Activated CD4-positive, alpha-beta T cell treated with anti-CD3 and anti-CD28 coated beads, Interleukin-2, amount 10 ng/mL, durations not matched to agents 24 days and 14 days (primary cell): Measurements from ENCODE around the gene CITED2. TPM values are rescaled to one million over a fixed set of nuclear protein-coding genes. Genes with fewer than 3 reads are reported as not detected.

Source experiments
- DNase-seq: peaks from one replicate; pipeline ENCODE4 v3.0.0; 2022
- H3K27ac Mint-ChIP-seq: one replicate; pipeline ENCODE4 v1.8.0; 2022; ENCODE audit warnings: mild to moderate bottlenecking, mixed read lengths
- H3K27me3 Mint-ChIP-seq: one replicate; pipeline ENCODE4 v1.8.0; 2022; ENCODE audit warnings: mixed read lengths
- H3K36me3 Mint-ChIP-seq: one replicate; pipeline ENCODE4 v1.8.0; 2022; ENCODE audit warnings: low read depth, mild to moderate bottlenecking, mixed read lengths
- H3K4me1 Mint-ChIP-seq: one replicate; pipeline ENCODE4 v1.8.0; 2021; ENCODE audit warnings: mixed read lengths
- H3K4me3 Mint-ChIP-seq: one replicate; pipeline ENCODE4 v1.8.0; 2022; ENCODE audit warnings: mild to moderate bottlenecking, moderate library complexity, mixed read lengths
- H3K9me3 Mint-ChIP-seq: one replicate; pipeline ENCODE4 v1.8.0; 2021; ENCODE audit warnings: mixed read lengths
- intact Hi-C: fragments of 100-400 bp; cut with micrococcal nuclease; formaldehyde crosslinking; loops from one replicate; pipeline ENCODE4 v1.15.1; 2023
- total RNA-seq: library from RNA; stranded (reverse); gene quantifications from 2 replicates; pipeline ENCODE4 v1.2.3, GENCODE V29; 2022

The CITED2 gene
- total RNA-seq, 1 donor from 2014 or later: 49.0 TPM

GRCh38 chr6:139376017-139376330 is 1.5 kb upstream of the CITED2 start:
- no peak for DNase-seq
- H3K4me1 Mint-ChIP-seq: peaks cover 32% of the 10 kb centered on the region
- H3K27ac Mint-ChIP-seq: peak overlapping the region; percentile 98
- peak overlapping the region; percentile 99 for H3K4me3 Mint-ChIP-seq
- H3K36me3 Mint-ChIP-seq: peaks cover 24% of the 10 kb centered on the region
- no peaks in the 10 kb centered on the region for H3K9me3 Mint-ChIP-seq
- peaks cover 2% of the 10 kb centered on the region for H3K27me3 Mint-ChIP-seq
- intact Hi-C loops: loop anchor here (5.0 to 10.0 kb wide), 3 partner anchors 66 to 519 kb away; no protein-coding TSS in a partner anchor

GRCh38 chr6:139375226-139376016 is 973 bp upstream of the CITED2 start:
- no peaks in the 10 kb centered on the region for H3K9me3 Mint-ChIP-seq
- intact Hi-C loops: loop anchor here (2.0 to 10.0 kb wide), 5 partner anchors 67 to 519 kb away; partner anchors contain the start of genes ABRACL and REPS1
- peak overlapping the region; percentile 99 for H3K4me3 Mint-ChIP-seq
- DNase-seq: peak; percentile 96
- H3K36me3 Mint-ChIP-seq: peaks cover 26% of the 10 kb centered on the region
- H3K27ac Mint-ChIP-seq: peak overlapping the region; percentile 98
- no peaks in the 10 kb centered on the region for H3K27me3 Mint-ChIP-seq
- H3K4me1 Mint-ChIP-seq: peaks cover 32% of the 10 kb centered on the region

- Mint-ChIP-seq H3K27me3 (no peaks in the 10 kb centered on the region), H3K9me3 (no peaks in the 10 kb centered on the region), H3K36me3 (peaks cover 32% of the 10 kb centered on the region), H3K27ac (peak overlapping the region; percentile 100), H3K4me1 (peaks cover 40% of the 10 kb centered on the region), H3K4me3 (peak overlapping the region; percentile 99)
- no peak for DNase-seq
- intact Hi-C loops: loop anchor here (1.0 to 10.0 kb wide), 7 partner anchors 83 to 1208 kb away; partner anchors contain the start of genes ABRACL, REPS1 and TXLNB
These were observed 506 bp downstream of the CITED2 start for GRCh38 chr6:139373928-139374356.

- Mint-ChIP-seq H3K9me3 (no peaks in the 10 kb centered on the region), H3K27ac (peak overlapping the region; percentile 100), H3K4me1 (peaks cover 36% of the 10 kb centered on the region), H3K27me3 (no peaks in the 10 kb centered on the region), H3K36me3 (peaks cover 32% of the 10 kb centered on the region), H3K4me3 (peak overlapping the region; percentile 99)
- DNase-seq: peak; percentile 91
- intact Hi-C loops: loop anchor here (5.0 to 10.0 kb wide), 3 partner anchors 229 to 1209 kb away; no protein-coding TSS in a partner anchor
These were observed 1.1 kb downstream of the CITED2 start for GRCh38 chr6:139373154-139373927.

GRCh38 chr6:139372326-139373153 is 1.9 kb downstream of the CITED2 start:
- peak overlapping the region; percentile 99 for H3K4me3 Mint-ChIP-seq
- no peak for DNase-seq
- H3K9me3 Mint-ChIP-seq: no peaks in the 10 kb centered on the region
- peaks cover 40% of the 10 kb centered on the region for H3K4me1 Mint-ChIP-seq
- H3K27ac Mint-ChIP-seq: peak overlapping the region; percentile 100
- intact Hi-C loops: loop anchor here (5.0 to 10.0 kb wide), 3 partner anchors 230 to 1210 kb away; no protein-coding TSS in a partner anchor
- peaks cover 2% of the 10 kb centered on the region for H3K27me3 Mint-ChIP-seq
- H3K36me3 Mint-ChIP-seq: peaks cover 32% of the 10 kb centered on the region

- no peak for DNase-seq
- Mint-ChIP-seq H3K4me3 (peak overlapping the region; percentile 70), H3K36me3 (peaks cover 32% of the 10 kb centered on the region), H3K9me3 (no peaks in the 10 kb centered on the region), H3K27ac (no peak overlapping the region), H3K4me1 (peaks cover 42% of the 10 kb centered on the region), H3K27me3 (peaks cover 3% of the 10 kb centered on the region)
- intact Hi-C loops: loop anchor here (2.0 to 10.0 kb wide), 4 partner anchors 231 to 1549 kb away; no protein-coding TSS in a partner anchor
These were observed 2.8 kb downstream of the CITED2 start for GRCh38 chr6:139371421-139372203.

GRCh38 chr6:139370999-139371345 is 3.5 kb downstream of the CITED2 start:
- H3K4me1 Mint-ChIP-seq: peaks cover 38% of the 10 kb centered on the region
- H3K27ac Mint-ChIP-seq: no peak overlapping the region
- peak overlapping the region; percentile 70 for H3K4me3 Mint-ChIP-seq
- H3K36me3 Mint-ChIP-seq: peaks cover 32% of the 10 kb centered on the region
- no peak for DNase-seq
- peaks cover 4% of the 10 kb centered on the region for H3K27me3 Mint-ChIP-seq
- intact Hi-C loops: loop anchor here (2.0 to 10.0 kb wide), 4 partner anchors 231 to 1550 kb away; no protein-coding TSS in a partner anchor
- H3K9me3 Mint-ChIP-seq: no peaks in the 10 kb centered on the region

- H3K4me3 Mint-ChIP-seq: no peak overlapping the region
- DNase-seq: no peak
- H3K27ac Mint-ChIP-seq: no peak overlapping the region
- intact Hi-C loops: loop anchor here (2.0 to 10.0 kb wide), 4 partner anchors 232 to 1550 kb away; no protein-coding TSS in a partner anchor
- H3K27me3 Mint-ChIP-seq: peaks cover 4% of the 10 kb centered on the region
- peaks cover 32% of the 10 kb centered on the region for H3K36me3 Mint-ChIP-seq
- H3K9me3 Mint-ChIP-seq: no peaks in the 10 kb centered on the region
- H3K4me1 Mint-ChIP-seq: peaks cover 35% of the 10 kb centered on the region
These were observed 4.0 kb downstream of the CITED2 start for GRCh38 chr6:139370283-139370998.

- peak; percentile 71 for DNase-seq
- H3K27me3 Mint-ChIP-seq: peaks cover 4% of the 10 kb centered on the region
- H3K27ac Mint-ChIP-seq: no peak overlapping the region
- no peak overlapping the region for H3K4me3 Mint-ChIP-seq
- intact Hi-C loops: loop anchor here (2.0 to 10.0 kb wide), 4 partner anchors 233 to 1551 kb away; no protein-coding TSS in a partner anchor
- H3K36me3 Mint-ChIP-seq: peaks cover 32% of the 10 kb centered on the region
- H3K4me1 Mint-ChIP-seq: peaks cover 33% of the 10 kb centered on the region
- no peaks in the 10 kb centered on the region for H3K9me3 Mint-ChIP-seq
These were observed 4.7 kb downstream of the CITED2 start for GRCh38 chr6:139369568-139370282.

GRCh38 chr6:139369068-139369467 is 5.4 kb downstream of the CITED2 start:
- Mint-ChIP-seq H3K4me1 (peaks cover 34% of the 10 kb centered on the region), H3K27me3 (peaks cover 4% of the 10 kb centered on the region), H3K9me3 (no peaks in the 10 kb centered on the region), H3K36me3 (peaks cover 28% of the 10 kb centered on the region), H3K4me3 (no peak overlapping the region), H3K27ac (no peak overlapping the region)
- no peak for DNase-seq
- intact Hi-C loops: no loop called here

- Mint-ChIP-seq H3K27me3 (peaks cover 4% of the 10 kb centered on the region), H3K9me3 (no peaks in the 10 kb centered on the region), H3K4me1 (peaks cover 35% of the 10 kb centered on the region), H3K27ac (no peak overlapping the region), H3K36me3 (peaks cover 25% of the 10 kb centered on the region), H3K4me3 (no peak overlapping the region)
- intact Hi-C loops: no loop called here
- DNase-seq: no peak
These were observed 5.8 kb downstream of the CITED2 start for GRCh38 chr6:139368661-139369060.
